Measurements from ENCODE around the gene PC.
A peak's percentile ranks its signal among the peaks of the same experiment; 100 is the strongest.

PC gene

GRCh38 chr11:66910016-66910415 is 48.2 kb downstream of the PC start:
- ATAC-seq: no peak

DNA sequence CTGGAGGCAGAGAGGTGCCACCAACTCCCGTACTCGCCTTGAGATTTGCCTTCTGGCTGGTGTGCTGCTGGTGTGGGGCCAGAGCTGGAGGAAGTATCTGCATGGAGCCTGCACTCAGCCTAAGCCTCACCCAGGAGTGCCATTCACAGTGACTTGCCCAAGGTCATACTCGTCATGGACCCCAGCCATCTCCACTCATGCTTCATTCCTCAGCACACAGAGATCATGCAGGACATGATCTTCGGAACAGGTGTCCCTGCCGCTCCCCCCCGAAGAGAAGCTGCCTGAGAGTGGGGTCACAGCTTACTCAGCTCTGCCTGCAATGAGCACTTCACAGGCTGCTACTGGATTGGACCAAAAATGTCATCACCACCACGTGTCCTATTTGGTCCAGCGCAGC is 49.0 kb downstream of the PC start:
- ATAC-seq: no peak

DNA sequence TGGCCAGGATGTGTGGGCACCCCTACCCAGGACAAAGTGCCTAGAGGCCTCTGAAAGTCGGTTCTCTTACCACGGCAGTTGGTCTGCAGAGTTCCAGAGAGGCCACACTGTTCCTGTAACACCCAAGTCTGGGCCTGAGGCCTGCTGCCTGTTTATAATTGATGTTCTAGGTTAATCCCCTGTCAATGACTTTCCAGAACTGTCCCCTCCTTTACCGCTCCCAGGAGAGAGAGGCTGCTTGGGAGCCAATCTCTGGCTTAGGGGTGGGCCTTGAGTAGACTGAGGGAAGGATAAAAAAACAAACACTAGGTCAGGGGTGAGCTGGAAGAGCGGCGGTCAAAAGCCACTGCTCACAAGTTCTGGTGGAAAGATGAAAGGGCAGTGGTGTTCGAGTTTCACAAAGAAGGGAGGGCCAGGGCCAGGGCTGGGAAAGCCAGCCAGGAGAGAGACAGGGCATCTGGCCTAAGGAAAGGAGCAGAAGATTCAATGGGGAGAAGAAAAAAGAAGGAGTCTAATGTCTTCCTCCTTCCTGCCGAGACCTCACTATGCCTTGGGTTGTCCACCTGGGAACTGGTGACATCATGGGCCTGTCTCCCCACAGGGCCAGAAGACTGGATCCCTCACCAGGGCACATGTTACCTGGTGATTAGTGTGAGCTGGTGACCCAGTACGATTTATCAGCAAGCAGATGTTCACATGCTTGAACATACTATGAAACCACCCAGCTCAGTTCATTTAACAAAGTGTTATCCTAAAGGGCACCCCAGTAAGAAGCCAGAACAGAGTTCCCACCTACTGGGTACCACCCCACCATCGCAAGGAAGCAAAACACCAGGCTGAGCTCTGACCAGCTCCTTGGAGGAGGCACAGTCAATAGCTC is 50.2 kb downstream of the PC start:
- ATAC-seq: no peak

DNA sequence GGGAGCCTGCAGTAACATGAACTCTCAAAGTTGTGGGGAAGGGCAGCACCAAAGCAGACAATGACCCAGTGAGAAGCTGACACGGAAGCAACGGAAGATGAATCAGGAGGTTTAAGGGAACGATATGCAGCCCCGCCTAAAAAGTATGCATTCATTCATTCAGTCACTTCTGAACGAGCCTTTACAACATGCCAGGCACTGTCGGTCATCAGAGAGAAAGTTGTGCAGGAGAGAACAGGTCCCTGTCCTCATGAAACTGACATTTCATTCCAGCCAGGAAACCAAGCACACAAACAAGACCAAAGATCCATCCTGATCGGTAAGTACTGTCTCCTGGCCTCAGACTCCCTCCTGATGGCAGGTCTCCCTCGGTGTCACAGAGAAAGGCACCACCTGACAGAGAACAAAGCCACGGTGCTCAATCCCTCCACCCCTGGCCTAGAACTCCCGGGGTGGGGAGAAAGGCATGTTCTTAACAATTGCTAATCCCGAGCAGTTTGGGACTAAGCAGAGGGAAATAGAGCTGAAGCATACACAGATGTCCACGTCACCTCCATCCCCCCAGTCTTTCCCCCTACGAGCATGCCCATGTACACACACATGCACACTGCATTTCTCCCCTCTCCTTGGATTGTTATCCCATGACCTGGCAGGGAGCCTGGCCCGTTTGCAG is 52.0 kb downstream of the PC start:
- no peak for ATAC-seq

DNA sequence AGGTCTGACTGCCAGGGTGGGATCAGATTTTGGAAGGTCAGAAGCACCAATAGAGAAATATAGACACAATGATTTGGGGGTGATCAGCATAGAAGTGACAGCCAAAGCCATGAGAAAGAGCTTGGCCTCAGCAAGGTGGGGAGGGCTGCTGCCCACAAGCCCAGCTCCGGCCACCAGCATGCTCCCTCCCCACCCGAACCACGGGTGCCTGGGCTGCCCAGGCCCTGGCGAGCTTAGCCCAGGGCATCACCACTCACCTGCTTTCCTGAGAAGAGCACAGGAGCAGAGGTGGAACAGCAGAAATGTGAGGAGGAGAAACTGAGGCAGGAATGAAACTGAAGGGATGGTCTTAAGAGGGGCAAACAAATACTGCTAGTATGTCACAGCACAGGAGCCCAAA is 52.6 kb downstream of the PC start:
- ATAC-seq: no peak

GRCh38 chr11:66904981-66905521 is 53.1 kb downstream of the PC start:
- ATAC-seq: no peak

- ATAC-seq: no peak
Measured at GRCh38 chr11:66904561-66904960, 53.6 kb downstream of the PC start.

GRCh38 chr11:66904055-66904454 is 54.1 kb downstream of the PC start:
- no peak for ATAC-seq

DNA sequence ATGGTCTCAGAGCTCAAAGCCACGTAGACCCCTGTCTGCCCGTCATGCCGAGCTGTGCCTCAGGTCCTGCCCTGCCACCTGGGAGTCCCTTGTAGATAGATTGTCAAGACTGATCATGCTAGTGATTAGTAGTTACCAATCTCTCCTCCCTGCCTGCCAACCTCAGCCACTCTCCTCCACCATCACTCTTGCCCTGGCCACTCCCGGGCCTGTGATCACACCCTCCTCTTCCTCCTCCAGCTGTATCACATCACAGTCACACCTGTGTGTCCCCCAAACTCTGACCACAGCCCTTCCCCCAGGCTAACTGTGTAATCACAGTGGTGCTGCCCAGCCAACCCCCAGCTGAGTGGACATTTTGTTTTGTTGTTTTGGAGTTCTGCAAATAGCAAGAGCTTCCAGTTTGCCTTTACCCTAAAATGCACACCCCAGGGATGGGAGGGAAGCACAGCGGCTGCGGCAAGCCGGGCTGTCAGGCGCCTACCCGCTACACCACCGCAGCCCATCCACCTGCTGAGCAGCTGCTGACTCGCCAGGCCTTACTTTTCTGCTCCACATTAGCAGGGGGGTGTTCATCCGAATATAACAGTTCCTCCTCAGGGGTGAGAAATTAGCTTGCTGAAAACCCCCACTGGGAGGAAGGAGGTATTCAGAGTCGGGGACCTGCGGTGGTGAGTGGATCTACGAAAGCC is 55.6 kb downstream of the PC start:
- no peak for ATAC-seq

DNA sequence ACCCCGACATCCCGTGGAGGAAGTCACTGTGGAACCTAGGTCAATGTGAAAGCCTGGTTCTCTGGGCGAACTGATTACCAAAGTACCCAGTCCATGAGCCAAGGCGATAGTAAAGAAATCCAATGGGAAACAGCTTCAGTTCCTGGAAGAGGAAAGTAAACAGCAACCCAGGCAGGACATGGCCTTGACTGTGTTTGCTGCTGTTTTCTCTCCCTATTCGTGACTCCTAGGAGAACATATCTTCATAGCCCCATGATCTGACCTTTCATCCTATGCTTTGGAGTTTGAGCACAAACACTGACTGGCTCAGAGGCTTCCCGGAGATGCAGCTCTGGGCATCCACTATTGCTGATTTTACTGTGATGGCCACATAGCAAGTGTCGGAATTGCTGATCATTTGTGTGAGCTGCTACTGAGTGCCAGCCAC is 56.2 kb downstream of the PC start:
- ATAC-seq: no peak

GRCh38 chr11:66894141-66894540 is 64.0 kb downstream of the PC start:
- no peak for ATAC-seq

GRCh38 chr11:66892911-66893310 is 65.3 kb downstream of the PC start:
- no peak for ATAC-seq

DNA sequence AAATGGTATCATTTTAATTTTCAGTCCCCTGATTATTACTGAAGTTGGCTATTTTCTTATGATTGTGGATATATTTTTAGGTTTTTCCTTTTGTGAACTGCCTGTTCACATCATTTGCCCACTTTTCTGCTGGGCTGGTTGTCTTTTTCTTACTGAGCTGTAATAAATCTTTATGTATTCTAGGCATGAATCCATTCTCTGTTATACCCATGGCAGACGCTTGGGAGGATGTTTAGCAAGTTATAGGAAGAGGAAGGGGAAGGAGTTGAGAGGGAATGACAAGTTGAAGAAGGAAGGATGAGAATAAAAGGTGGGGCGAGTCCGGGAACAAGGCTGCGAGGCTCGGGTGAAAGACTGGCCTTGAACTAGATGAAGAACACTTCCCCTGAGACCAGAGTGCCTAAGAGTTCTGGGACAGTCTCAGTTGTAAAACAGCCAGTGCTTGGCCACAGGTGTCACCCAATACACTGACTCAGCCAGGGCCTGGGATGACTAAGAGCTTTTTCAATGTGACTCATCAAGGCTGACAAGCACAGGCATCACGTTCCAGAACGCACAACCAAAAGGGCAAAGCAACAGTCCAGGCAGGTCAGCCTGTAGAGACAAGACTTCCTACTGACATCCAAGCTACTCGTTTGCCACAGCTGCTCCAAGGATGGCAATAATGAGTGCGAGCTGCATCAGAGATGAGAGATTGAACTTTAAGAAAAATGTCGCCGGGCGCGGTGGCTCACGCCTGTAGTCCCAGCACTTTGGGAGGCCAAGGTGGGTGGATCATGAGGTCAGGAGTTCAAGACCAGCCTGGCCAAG is 66.1 kb downstream of the PC start:
- ATAC-seq: peak; percentile 99 to 100

- no peak for ATAC-seq
Measured at GRCh38 chr11:66889960-66890359, 68.2 kb downstream of the PC start.

DNA sequence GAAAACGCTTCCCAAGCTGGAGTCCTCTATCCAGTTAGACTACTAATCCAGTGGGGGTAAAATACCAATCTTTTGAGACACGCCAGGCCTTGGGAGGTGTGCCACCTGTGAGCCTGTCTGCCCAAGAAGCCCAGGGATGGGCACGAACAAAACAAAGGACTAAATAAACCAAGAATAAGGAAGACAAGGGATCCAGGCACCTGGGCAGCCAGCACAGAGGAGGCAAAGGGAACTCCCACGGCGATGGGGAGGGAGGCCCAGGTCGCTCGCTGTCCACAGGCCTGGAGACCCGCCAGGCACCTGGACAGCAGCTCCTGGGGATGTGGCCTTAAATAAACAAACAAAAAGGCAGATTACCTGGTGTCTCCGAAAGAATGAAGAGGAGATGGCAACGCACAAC is 69.9 kb downstream of the PC start:
- no peak for ATAC-seq

DNA sequence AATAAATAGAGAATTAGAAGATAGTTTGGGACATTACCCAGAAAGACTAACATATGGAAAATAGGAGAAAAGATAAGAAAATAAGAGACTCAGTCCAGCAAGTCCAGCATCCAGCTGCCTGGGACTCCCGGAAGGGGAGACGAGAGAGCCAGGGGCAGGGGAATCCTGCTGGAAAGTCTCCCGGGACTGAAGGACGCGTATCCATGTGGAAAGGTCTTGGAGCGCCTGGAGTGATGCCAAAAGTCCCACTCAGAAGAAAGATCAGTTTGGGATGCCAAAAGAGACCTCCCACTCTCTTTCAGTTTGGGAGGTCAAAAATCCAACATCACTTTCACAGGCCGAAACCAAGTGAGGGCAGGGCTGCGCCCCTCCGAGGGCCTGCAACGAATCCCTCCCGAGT is 70.7 kb downstream of the PC start:
- ATAC-seq: no peak

GRCh38 chr11:66886671-66887221 is 71.4 kb downstream of the PC start:
- ATAC-seq: no peak

DNA sequence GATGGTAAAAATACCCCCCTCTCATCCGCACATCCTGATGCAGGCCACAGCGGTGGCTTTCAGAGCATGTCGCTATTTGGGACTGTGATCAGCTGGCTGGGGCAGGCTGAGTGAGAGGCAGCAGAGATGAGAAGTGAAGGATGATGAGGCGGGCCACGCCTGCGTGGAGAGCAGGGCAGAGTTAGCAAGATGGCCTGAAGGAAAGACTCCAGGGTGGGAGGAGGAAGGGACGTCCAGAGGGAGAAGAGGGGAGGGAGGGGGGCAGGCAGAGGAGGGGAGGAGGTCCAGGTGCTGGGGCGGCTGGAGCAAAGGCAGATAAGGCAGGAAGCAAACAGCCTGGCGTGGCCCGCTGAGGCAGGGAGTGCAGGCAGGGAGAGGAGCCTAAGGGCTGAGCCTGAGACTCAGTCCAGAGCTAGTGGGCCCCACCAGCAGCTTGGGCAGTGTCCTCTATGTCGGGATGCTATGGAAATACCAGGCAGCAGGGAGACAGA is 72.2 kb downstream of the PC start:
- ATAC-seq: no peak

- ATAC-seq: no peak
Measured at GRCh38 chr11:66885469-66885868, 72.7 kb downstream of the PC start.

DNA sequence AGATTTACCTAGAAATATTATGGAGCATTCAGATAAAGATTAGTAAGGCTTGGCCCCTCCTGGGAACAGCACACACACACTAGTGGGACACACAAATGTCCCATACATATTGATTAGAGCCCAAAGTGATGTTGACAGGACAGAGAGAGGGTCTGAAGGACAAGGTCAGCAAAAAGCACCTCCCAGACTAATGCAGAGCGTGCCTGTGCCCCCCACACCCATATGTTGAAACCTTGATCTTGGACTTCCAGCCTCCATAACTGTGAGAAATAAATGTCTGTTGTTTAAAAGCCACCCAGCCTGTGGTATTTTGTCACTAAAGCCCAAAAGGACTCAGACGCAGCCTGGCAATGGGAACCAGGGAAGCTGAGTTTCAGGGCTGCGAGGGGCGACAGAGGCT is 73.7 kb downstream of the PC start:
- ATAC-seq: no peak

DNA sequence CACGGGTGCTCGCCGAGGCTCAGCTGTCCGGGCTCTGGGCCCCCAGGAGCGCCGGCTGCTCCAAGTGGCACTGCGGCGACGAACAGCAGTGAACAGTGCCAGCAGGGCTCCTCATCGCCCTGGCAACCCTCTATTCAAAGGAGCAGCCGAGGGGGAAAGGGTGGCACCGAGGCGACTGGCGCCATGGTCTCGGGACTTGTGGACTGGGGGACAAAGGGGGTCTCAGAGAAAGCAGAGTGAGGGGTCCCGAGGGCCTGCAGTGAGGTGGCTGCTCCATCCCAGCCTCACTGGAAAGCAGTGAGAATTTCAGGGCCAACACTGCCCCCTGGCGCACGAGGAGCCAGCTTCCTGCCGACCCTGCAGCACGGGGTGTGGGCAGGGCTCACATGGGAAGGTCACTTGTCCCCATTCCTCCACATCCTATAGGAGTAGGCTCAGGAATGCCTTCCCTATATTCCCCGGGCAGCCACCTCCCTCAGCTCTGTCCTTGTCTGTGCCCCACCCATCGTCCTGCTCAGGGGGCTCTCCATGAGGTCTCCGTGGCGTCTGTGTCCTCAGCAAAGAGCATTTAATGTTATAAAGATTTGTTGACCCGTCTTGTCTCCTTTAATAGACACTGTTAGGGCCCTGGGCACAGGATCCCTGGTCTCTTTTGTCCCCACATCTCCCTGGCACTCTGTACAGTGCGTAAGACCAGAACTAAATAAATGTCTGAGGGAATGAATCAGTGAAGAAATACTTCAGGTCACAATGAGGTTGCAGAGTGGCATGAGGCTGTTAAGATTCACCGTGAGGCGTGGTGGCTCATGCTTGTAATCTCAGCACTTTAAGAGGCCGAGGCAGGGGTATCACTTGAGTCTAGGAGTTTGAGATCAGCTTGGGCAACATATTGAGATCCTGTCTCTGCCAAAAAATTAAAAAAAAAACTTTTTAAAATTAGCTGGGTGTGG is 74.9 kb downstream of the PC start:
- peak; percentile 61 to 73 for ATAC-seq

Data from activated CD4-positive, CD25-positive, alpha-beta regulatory T cell treated with anti-CD3 and anti-CD28 coated beads, Interleukin-2, amount 50 U/mL, for 24 hours (primary cell).